A549 treated with GW870086 at 1 μM for 4 hours (cell line): Measurements from ENCODE around the gene CCDC6. TPM values are rescaled to one million over a fixed set of nuclear protein-coding genes. Genes with fewer than 3 reads are reported as not detected.

ENCODE experiments used
- total RNA-seq: library from RNA; stranded (reverse); fragments of 200-300 nt; extraction: Qiagen RNA extraction; gene quantifications from 5 replicates; pipeline ENCODE4 v1.2.3, GENCODE V29; 2022; ENCODE audit warnings: low read depth

The CCDC6 gene
- 27.8 to 34.4 TPM (median 31.5 TPM) in 5 replicates for total RNA-seq

DNA sequence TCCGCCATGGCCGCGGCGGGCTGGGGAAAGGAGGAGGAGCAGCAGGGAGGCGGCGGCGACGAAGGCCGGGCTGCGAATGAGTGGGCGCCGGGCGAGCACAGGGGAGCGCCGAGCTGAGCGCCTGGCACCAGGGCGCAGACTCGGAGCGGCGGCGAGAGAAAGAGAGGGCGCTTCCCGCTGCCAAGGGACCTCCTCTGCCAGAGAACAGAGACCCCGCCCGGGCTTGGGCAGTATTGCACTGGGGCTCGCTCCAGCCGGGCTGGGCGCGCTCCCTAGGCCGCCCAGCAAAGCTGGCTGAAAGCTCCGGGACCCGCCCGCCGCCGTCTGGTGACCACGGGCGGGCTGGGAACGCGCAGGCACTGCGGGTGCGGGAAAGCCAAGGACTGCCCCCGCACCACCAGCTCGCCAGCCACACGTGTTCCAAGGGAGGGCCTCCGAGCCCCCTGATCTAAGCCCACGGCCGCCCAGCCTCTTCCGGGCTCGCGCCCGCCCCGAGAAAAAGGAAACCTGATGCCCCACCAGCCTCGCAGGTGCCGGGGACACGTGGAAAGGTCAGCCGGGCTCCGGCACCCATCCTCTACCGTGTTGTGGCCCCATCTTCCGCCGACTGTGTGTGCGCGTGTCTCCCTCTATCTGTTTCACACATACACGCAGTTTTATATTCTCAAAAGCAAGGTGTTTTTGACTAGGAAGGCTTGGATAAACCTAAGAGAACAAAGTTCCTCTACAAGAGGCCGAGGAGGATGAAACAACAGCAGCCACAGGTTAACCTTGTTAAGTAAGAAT lies at the start of gene CCDC6:
CCDC6 (minus strand) TSS at position 140 of the 786 bp plus-strand sequence; CDS start at position 8, 132 bp downstream.

GRCh38 chr10:59753267-59753666 lies 153.1 kb downstream of the CCDC6 start, which contains the start of gene MRLN:
TSS of gene MRLN (minus strand) at chr10:59753455.

Other genes starting within 250 kb of the CCDC6 start
- 0.06 to 0.17 TPM (median 0.07 TPM) in 5 replicates for gene SLC16A9, start 196.7 kb downstream of the CCDC6 start, total RNA-seq
- gene MRLN, start 153.1 kb downstream of the CCDC6 start, total RNA-seq = not detected in 5 replicates